ENCODE data around the gene PRDM16.

The PRDM16 gene

DNA sequence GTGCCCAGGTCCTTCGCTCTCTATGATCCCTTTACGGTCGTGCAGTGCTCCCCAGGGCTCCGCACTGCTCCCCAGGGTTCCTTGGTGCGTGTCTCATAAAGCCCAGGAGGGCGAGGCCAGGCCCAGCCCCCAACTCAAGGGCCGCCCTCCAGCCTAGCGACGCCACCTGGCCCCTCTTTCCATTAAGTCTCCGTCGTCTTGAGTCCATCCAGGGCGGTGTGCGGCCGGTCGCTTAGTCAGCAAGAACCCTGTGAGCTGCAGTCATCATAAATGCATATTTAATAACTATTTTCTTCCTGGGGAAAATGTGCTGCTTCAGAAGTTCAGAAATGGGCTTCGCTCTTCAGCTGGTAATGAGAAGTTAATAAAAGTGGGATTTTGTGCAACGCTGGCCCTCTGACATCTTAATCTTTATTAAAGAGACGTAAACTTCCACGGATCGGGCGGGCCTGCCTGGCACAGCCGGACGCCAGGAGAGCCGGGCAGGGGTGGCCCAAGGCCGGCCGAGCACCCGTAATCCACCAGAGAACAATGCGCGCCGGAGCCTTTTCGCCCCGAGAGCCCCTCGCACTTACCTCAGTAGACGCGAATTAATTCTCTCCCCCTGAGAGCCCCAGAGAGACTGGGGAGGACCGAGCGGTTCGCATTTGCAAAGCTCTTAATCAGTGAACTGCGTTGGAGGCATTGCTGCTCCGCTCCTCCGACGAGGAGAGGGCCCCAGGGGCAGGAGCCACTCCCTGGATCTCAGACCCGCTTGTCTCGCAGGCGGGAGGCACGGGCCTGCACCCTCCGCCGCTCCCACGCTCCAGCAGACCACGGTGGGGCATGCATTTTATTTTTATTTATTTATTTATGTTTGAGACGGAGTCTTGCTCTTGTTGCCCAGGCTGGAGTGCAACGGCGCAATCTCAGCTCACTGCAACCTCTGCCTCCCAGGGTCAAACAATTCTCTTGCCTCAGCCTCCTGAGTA lies 197.1 kb downstream of the PRDM16 start:
- no peak for DNase-seq
- in situ Hi-C loops (cut with HindIII; ENCODE audit: low pct_ligation_motif_present, low pct_unique_long_range_greater_than_20kb, low sequenced_read_pairs) = no loop called here

GRCh38 chr1:3266870-3267549 lies 198.0 kb downstream of the PRDM16 start:
- DNase-seq = no peak
- in situ Hi-C loops (cut with HindIII; ENCODE audit: low pct_ligation_motif_present, low pct_unique_long_range_greater_than_20kb, low sequenced_read_pairs) = no loop called here

DNA sequence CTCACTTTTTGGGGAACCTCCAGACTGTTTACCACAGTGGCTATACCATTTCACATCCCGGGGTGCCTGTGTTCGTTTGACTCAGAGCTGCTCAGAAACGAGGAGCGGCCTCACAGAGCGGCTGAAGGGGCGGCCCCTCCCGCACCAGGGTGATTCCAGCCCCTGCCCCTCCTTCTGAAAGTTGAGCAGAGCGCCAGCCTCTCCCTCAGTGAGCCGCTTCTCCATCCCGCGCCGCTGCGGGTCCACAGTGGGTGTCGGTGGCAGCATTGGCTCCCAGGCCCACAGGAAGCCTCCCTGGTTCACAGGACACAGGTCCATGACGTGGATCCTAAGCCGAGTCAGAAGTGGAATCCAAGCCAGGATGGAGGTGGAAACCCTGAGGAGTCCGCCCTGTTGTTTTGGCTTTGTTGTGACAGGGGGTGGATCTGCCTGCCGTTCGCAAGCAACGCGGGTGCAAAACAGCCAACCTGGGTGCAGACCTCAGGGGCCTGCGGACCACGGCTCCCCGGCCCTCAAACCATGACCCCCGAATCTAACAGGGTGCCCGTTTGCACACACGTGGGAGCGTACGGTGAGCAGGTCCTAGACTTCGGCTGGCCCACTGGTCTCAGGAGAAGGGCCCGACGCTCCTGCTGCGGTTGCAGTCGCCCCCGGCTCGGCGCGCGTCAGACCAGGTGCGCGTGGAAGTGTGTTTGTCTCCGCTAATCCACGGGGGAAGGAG lies 198.7 kb downstream of the PRDM16 start:
- in situ Hi-C loops (cut with HindIII; ENCODE audit: low pct_ligation_motif_present, low pct_unique_long_range_greater_than_20kb, low sequenced_read_pairs) = no loop called here
- DNase-seq = no peak

GRCh38 chr1:3268281-3268680 lies 199.3 kb downstream of the PRDM16 start:
- no peak for DNase-seq
- in situ Hi-C loops (cut with HindIII; ENCODE audit: low pct_ligation_motif_present, low pct_unique_long_range_greater_than_20kb, low sequenced_read_pairs) = no loop called here

GRCh38 chr1:3270403-3271245 lies 201.6 kb downstream of the PRDM16 start:
- in situ Hi-C loops (cut with HindIII; ENCODE audit: low pct_ligation_motif_present, low pct_unique_long_range_greater_than_20kb, low sequenced_read_pairs) = no loop called here
- no peak for DNase-seq

DNA sequence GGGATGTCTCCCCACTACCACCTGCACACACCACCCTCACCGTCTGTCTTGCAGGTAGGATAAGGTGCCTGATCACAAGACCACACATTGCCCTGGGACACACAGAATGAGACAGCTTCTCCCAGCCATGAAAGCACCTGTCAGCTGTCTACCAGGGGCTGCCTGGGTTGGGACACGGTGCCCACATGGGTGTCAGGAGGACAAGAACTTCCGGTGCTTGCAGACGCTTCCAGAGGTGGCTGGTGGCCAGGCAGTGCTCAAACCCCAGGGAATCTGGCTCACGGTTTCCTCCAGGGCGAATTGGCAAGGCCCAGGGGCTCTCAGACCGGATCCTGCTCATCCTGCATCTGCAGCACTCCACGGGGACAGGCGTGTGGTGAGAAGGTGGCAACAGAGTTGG lies 202.9 kb downstream of the PRDM16 start:
- in situ Hi-C loops (cut with HindIII; ENCODE audit: low pct_ligation_motif_present, low pct_unique_long_range_greater_than_20kb, low sequenced_read_pairs) = no loop called here
- DNase-seq = no peak

DNA sequence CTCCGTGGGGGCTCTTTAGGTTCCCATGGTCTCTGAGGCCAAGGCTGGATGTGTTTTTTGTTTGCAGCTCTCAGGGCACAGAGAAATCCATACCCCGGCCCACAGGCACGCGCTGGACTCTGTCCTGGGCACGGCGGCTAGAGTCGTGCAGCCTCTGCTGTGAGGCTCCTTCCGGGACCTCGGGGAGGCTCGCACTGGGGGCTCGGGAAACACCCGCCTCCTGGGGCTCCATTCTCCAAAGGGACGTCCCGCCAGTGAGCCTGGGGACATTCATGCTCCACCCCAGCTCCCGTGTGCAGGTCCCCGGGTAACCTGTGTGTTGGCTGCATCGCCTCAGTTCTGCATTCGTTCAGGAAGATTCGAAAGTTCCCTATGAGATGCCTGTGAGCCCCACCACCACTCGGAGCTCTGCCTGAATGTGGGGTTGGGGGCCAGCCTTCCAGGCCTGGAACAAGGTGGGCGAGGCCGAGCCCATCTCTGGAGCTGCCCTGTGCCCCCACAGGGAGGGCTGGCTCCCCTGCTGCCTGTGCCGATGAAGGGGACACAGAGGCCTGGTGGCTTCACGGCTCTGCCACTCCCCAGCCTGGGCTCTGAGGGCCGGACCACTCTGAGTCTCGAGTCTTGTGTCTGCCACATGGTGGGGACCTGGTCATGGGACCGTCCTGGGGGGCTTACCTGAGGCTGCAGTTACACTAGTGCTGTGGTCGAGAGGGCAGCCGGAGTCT lies 203.5 kb downstream of the PRDM16 start:
- in situ Hi-C loops (cut with HindIII; ENCODE audit: low pct_ligation_motif_present, low pct_unique_long_range_greater_than_20kb, low sequenced_read_pairs) = no loop called here
- DNase-seq = no peak

DNA sequence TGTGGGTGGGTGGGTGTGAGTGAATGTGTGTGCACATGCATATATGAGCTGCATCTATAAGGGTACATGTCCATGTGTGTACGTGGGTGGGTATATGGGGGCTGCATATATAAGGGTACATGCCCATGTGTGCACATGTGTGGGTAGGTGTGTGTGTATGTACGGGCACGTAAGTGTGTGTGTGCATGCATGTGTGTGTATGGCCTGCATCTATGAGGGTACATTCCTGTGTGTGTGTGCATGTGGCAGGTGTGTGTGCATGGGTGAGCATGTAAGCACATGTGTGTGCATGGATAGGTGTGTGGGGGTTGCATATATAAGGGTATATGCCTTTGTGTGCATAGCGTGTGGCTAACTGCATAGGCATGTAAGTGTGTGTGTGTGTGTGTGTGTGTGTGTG lies 204.4 kb downstream of the PRDM16 start:
- no peak for DNase-seq
- in situ Hi-C loops (cut with HindIII; ENCODE audit: low pct_ligation_motif_present, low pct_unique_long_range_greater_than_20kb, low sequenced_read_pairs) = no loop called here

GRCh38 chr1:3274972-3275371 lies 206.0 kb downstream of the PRDM16 start:
- no peak for DNase-seq
- in situ Hi-C loops (cut with HindIII; ENCODE audit: low pct_ligation_motif_present, low pct_unique_long_range_greater_than_20kb, low sequenced_read_pairs) = no loop called here

DNA sequence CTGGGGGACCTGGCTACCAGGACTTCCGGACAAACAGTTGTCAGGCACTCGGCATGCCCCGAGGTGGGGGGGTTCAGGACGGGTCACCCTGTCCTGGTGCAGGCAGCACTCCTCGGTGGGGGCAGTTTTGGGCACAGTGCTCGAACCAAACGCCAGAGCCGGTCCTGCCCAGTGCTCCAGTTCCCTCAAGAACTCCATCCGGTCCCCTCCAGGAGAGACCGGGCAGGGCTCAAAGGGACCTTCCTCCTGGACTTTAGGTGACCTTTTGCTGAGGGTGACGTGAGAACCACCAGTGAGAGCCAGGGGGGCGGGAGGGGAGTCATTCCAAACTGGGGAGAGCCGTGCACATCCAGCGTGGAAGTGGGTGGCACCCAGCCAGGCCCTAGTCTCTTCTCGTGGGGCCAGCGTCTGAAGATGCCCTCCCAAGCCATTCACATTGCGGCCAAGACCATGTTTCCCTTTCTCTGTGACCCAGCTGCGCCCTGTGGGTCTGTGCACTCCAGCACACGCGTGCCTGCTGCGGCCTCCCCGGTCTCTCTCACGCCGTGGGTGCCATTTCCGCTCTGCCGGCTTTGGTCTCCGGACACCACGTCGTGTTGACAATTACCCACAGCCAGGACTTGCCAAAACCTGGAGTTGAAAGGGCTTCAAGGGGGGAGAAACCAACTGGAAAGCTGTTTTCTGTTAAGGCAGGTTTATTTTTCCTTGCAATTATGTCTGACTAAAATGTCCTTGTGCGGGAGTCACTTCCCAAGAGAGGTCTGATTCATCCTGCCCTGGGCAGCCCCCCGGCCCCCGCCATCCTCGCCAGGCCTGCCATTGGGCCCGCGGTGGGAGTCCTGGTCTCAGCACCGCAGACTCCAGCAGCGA lies 206.7 kb downstream of the PRDM16 start:
- DNase-seq = no peak
- in situ Hi-C loops (cut with HindIII; ENCODE audit: low pct_ligation_motif_present, low pct_unique_long_range_greater_than_20kb, low sequenced_read_pairs) = no loop called here

DNA sequence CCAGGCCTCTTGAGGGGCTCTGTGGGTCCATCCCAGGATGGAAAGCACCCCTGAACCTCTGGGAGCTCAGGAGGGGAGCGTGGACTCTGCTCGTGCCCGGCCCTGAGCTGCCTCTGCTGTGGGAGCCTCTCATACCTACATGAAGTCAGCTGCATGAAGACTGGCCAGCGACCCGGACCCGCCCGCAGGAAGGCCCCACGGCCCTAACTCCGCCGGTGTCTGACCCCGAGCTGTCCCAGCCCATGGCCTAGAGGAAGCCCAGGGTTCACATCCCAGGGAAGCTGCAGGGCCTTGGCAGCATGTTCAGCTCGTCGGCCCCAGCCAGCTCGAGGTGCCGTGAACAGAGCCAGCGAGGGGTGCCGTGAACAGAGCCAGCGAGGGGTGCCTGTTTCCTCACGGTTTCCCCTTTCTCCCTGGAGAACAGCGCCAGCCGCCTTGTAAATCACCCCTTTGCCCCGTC lies 207.4 kb downstream of the PRDM16 start:
- no peak for DNase-seq
- in situ Hi-C loops (cut with HindIII; ENCODE audit: low pct_ligation_motif_present, low pct_unique_long_range_greater_than_20kb, low sequenced_read_pairs) = no loop called here

- DNase-seq = no peak
- in situ Hi-C loops (cut with HindIII; ENCODE audit: low pct_ligation_motif_present, low pct_unique_long_range_greater_than_20kb, low sequenced_read_pairs) = no loop called here
Observed at GRCh38 chr1:3277011-3277471, 208.0 kb downstream of the PRDM16 start.

GRCh38 chr1:3277623-3278022 lies 208.6 kb downstream of the PRDM16 start:
- in situ Hi-C loops (cut with HindIII; ENCODE audit: low pct_ligation_motif_present, low pct_unique_long_range_greater_than_20kb, low sequenced_read_pairs) = no loop called here
- DNase-seq = no peak

DNA sequence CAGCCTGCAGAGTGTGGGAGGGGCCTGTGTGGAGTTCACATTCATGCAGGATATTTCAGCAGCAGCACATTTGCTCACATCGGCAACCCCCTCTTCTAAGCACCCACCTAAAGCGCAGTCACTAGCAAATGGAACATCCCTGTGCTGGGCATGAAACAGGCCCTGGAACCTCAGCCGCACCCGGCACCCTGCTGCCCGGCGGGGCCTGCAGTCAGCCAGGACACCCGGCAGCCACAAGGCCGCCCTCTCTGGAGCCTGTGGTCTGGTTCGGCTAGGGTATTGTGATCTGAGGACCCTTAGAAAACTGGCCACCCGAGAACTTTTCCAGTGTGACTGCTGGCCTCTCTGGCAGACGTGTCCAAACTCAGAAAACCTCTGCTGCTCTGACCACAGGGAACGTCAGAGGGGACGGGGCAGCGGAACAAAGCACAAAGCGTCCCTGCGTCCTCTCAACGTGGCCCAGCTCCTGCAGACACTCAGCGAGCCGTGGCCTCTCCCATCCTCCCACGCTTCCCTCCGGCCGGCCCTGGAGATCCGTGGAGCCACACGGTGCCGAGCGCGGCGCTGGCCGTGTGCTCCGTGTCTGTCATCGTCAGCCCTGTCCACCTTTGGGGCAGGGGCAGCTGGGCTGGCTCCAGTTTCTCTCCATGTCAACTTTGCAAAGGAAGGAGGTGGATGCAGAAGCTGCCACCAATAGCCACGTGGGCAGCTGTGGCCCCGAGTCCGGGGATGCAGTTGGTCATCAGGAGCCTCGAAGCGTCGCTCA lies 209.6 kb downstream of the PRDM16 start:
- no peak for DNase-seq
- in situ Hi-C loops (cut with HindIII; ENCODE audit: low pct_ligation_motif_present, low pct_unique_long_range_greater_than_20kb, low sequenced_read_pairs) = no loop called here

GRCh38 chr1:3279182-3279470 lies 210.1 kb downstream of the PRDM16 start:
- in situ Hi-C loops (cut with HindIII; ENCODE audit: low pct_ligation_motif_present, low pct_unique_long_range_greater_than_20kb, low sequenced_read_pairs) = no loop called here
- DNase-seq = no peak

DNA sequence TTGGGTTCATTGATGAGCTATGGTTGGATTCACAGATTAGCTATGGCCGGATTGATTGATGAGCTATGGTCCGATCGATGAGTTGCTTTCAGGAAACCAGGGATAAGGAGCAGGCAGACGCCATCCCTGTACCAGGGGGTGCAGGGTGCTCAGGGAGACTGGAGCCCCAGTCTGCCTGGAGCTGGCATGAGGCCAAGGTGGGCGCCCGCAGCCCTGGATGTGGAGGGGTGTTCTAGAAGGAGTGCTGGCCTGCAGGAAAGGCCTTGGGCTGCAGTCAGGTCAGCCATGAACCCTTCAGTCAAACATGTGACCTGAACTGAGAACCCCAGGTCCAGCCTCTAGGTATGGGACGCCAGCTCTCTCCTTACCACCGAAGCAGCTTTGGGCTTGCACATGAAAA lies 212.7 kb downstream of the PRDM16 start:
- in situ Hi-C loops (cut with HindIII; ENCODE audit: low pct_ligation_motif_present, low pct_unique_long_range_greater_than_20kb, low sequenced_read_pairs) = no loop called here
- no peak for DNase-seq

Measured in ACHN (cell line).